ENCODE results near the gene SLC7A8.

- TF ChIP-seq CTCF (IDR thresholded peaks at IDR 0.05) (no peak), POLR2A (IDR thresholded peaks at IDR 0.05) (no peak), EP300 (IDR thresholded peaks at IDR 0.05) (no peak)
Observed at GRCh38 chr14:23121361-23121771, 62.1 kb downstream of the SLC7A8 start.

Measured in suprapubic skin (tissue), 3 donors.